SU-DHL-6 (cell line): ENCODE measurements around the gene ASTN2.
A peak's percentile ranks its signal among the peaks of the same experiment; 100 is the strongest.

Experiments
- H2AFZ ChIP-seq: fragments of 200-600 bp; sonication (generic); 2 replicates; pipeline ENCODE4 v1.6.1; 2014; ENCODE audit warnings: low read depth, mild to moderate bottlenecking, moderate library complexity, mixed read lengths, antibody characterized with exemption, low read length; ENCODE audit not compliant: severe bottlenecking
- H3F3A ChIP-seq: fragments of 200-600 bp; shearing (Covaris generic); 2 replicates; pipeline ENCODE4 v1.6.0; 2016; ENCODE audit warnings: antibody characterized with exemption, mild to moderate bottlenecking; ENCODE audit not compliant: insufficient read depth
- H3K27ac ChIP-seq: fragments of 200-600 bp; sonication (generic); 2 replicates; pipeline ENCODE4 v1.5.1; 2016; ENCODE audit warnings: low read depth, mild to moderate bottlenecking, low read length, moderate library complexity, mixed read lengths
- H3K27me3 ChIP-seq: fragments of 200-600 bp; sonication (generic), shearing (Covaris generic); 2 replicates; pipeline ENCODE4 v1.6.0; 2014; ENCODE audit warnings: mild to moderate bottlenecking, low read length
- H3K36me3 ChIP-seq: fragments of 200-600 bp; sonication (generic); 2 replicates; pipeline ENCODE4 v1.6.1; 2014; ENCODE audit warnings: mild to moderate bottlenecking, low read length, mixed read lengths
- H3K4me2 ChIP-seq: fragments of 300-600, 200-600 bp; shearing (Covaris generic), sonication (generic); 2 replicates; pipeline ENCODE4 v1.6.0; 2014; ENCODE audit warnings: low read length, low read depth, mild to moderate bottlenecking; ENCODE audit not compliant: poor library complexity, severe bottlenecking
- H3K4me3 ChIP-seq: fragments of 200-600 bp; sonication (generic); 2 replicates; pipeline ENCODE4 v1.5.1; 2014; ENCODE audit warnings: antibody characterized with exemption, low read length, mild to moderate bottlenecking, mixed read lengths; ENCODE audit not compliant: insufficient read depth, poor library complexity, severe bottlenecking
- H3K79me2 ChIP-seq: fragments of 200-600 bp; sonication (generic); 2 replicates; pipeline ENCODE4 v1.6.1; 2014; ENCODE audit warnings: mild to moderate bottlenecking, low read length, moderate library complexity; ENCODE audit not compliant: insufficient read depth
- H3K9ac ChIP-seq: fragments of 200-600 bp; sonication (generic); 2 replicates; pipeline ENCODE4 v1.7.0; 2014; ENCODE audit warnings: mild to moderate bottlenecking, low read length
- H3K9me2 ChIP-seq: fragments of 200-600 bp; sonication (generic); replicated peaks from 2 replicates; pipeline ENCODE4 v1.6.1; 2014; ENCODE audit warnings: low read length; ENCODE audit not compliant: insufficient read depth
- H3K9me3 ChIP-seq: fragments of 200-600 bp; sonication (generic); 2 replicates; pipeline ENCODE4 v1.6.1; 2014; ENCODE audit warnings: low read length, mixed read lengths; ENCODE audit not compliant: insufficient read depth
- H4K20me1 ChIP-seq: fragments of 200-600 bp; sonication (generic); 2 replicates; pipeline ENCODE4 v1.6.1; 2014; ENCODE audit warnings: low read depth, mild to moderate bottlenecking, antibody characterized with exemption, low read length, moderate library complexity, mixed read lengths
- CTCF ChIP-seq: fragments of 200-600 bp; sonication (generic); IDR thresholded peaks from one replicate; pipeline ENCODE4 v1.5.1; 2017; ENCODE audit warnings: antibody characterized with exemption, mild to moderate bottlenecking, low read length, moderate library complexity; ENCODE audit not compliant: insufficient read depth, poor library complexity, severe bottlenecking
- EZH2phosphoT487 ChIP-seq: fragments of 200-600 bp; sonication (generic), shearing (Covaris generic); conservative IDR thresholded peaks from 2 replicates; pipeline ENCODE4 v1.6.1; 2018; ENCODE audit warnings: mild to moderate bottlenecking, antibody characterized with exemption, low read length, moderate library complexity, mixed read lengths

Gene ASTN2

GRCh38 chr9:116695438-116695837 lies 719.4 kb downstream of the ASTN2 start:
- Histone ChIP-seq H3K4me3 (no peak overlapping the region), H3K27me3 (no peaks in the 10 kb centered on the region), H3F3A (no peaks in the 10 kb centered on the region), H3K9me3 (no peaks in the 10 kb centered on the region), H2AFZ (no peak overlapping the region), H3K4me2 (no peak overlapping the region), H3K9ac (no peak overlapping the region), H3K9me2 (no peaks in the 10 kb centered on the region), H3K36me3 (0 out of 2 replicates have a peak, but pooled peaks cover 8% of the 10 kb centered on the region), H3K27ac (no peak overlapping the region), H4K20me1 (peaks cover 5% of the 10 kb centered on the region; the same call in 1 of the 2 replicates), H3K79me2 (peaks cover 60% of the 10 kb centered on the region)
- no peak for TF ChIP-seq EZH2phosphoT487
- TF ChIP-seq CTCF, result no peak

- Histone ChIP-seq H3K79me2 (peaks cover 66% of the 10 kb centered on the region), H3K4me2 (no peak overlapping the region), H3K4me3 (no peak overlapping the region), H3K27ac (no peak overlapping the region), H4K20me1 (peaks cover 5% of the 10 kb centered on the region; the same call in 1 of the 2 replicates), H2AFZ (no peak overlapping the region), H3K9me3 (no peaks in the 10 kb centered on the region), H3K9ac (no peak overlapping the region), H3F3A (no peaks in the 10 kb centered on the region), H3K9me2 (no peaks in the 10 kb centered on the region), H3K36me3 (0 out of 2 replicates have a peak, but pooled peaks cover 8% of the 10 kb centered on the region), H3K27me3 (no peaks in the 10 kb centered on the region)
- TF ChIP-seq EZH2phosphoT487, result no peak
- no peak for TF ChIP-seq CTCF
Measured at GRCh38 chr9:116694785-116695291, 720.0 kb downstream of the ASTN2 start.

- Histone ChIP-seq H3K36me3 (no peaks in the 10 kb centered on the region), H3K4me3 (no peak overlapping the region), H3K79me2 (peaks cover 82% of the 10 kb centered on the region), H3K4me2 (no peak overlapping the region), H3K27ac (no peak overlapping the region), H3K9ac (no peak overlapping the region), H3K9me2 (no peaks in the 10 kb centered on the region), H3K9me3 (no peaks in the 10 kb centered on the region), H4K20me1 (peaks cover 5% of the 10 kb centered on the region; the same call in 1 of the 2 replicates), H3K27me3 (no peaks in the 10 kb centered on the region), H2AFZ (no peak overlapping the region), H3F3A (no peaks in the 10 kb centered on the region)
- no peak for TF ChIP-seq EZH2phosphoT487
Measured at GRCh38 chr9:116693233-116693731, 721.6 kb downstream of the ASTN2 start.

GRCh38 chr9:116692616-116693015 lies 722.2 kb downstream of the ASTN2 start:
- no peaks in the 10 kb centered on the region for H3K27me3 ChIP-seq
- H3K79me2 ChIP-seq, result peaks cover 88% of the 10 kb centered on the region
- no peaks in the 10 kb centered on the region for H3K9me2 ChIP-seq
- H4K20me1 ChIP-seq, result peaks cover 5% of the 10 kb centered on the region; the same call in 1 of the 2 replicates
- TF ChIP-seq CTCF, result no peak
- no peak for TF ChIP-seq EZH2phosphoT487
- no peak overlapping the region for H3K4me3 ChIP-seq
- H3K9ac ChIP-seq, result no peak overlapping the region
- H3K9me3 ChIP-seq, result no peaks in the 10 kb centered on the region
- peak overlapping the region; percentile 20 for H3K4me2 ChIP-seq
- no peaks in the 10 kb centered on the region for H3F3A ChIP-seq
- no peak overlapping the region for H3K27ac ChIP-seq
- H2AFZ ChIP-seq, result no peak overlapping the region
- H3K36me3 ChIP-seq, result no peaks in the 10 kb centered on the region
